Activated CD8-positive, alpha-beta memory T cell treated with anti-CD3 and anti-CD28 coated beads for 48 hours (primary cell): ENCODE results near the gene FIGNL1.

ENCODE experiments used
- DNase-seq, 3 experiments: peaks; one replicate each; pipeline ENCODE4 v3.0.0-alpha.2; 2020; ENCODE audit warnings: low read depth in 2 of 3, low spot score in 2 of 3

The FIGNL1 gene

DNA sequence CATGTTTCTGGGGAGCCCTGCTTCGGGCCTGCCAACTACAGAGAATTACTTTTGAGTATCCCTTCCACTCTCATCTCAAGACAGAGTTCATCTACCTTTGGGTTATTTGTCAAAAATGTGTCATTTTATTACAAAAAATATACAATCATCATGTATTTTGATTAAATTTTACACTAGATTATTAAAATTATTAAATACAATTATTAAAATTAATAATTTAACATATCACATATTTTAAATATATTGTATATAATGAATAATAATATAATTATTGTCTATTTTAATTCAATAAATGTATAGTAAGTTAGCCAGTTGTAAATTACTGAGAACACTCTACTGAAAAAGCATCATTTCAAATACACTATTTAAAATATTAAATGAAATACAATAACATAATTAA lies 50.9 kb downstream of the FIGNL1 start:
- DNase-seq = no peak

DNA sequence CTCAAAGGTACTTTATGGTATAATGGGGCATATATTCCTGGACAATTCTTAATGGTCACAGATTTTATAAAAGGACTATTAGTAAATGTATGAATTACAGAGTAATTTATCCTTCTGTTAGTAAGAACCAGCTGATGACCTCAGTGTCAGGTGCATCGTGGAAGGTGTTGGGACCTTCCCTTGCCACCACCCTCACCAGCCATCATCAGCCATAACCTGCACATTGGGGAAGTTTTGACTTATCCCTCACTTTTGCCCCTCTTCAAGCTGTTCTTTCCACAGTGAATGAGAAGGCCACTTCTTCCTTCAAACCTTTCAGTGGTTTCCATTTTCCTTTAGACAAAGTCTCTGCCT lies 52.2 kb downstream of the FIGNL1 start:
- no peak for DNase-seq

DNA sequence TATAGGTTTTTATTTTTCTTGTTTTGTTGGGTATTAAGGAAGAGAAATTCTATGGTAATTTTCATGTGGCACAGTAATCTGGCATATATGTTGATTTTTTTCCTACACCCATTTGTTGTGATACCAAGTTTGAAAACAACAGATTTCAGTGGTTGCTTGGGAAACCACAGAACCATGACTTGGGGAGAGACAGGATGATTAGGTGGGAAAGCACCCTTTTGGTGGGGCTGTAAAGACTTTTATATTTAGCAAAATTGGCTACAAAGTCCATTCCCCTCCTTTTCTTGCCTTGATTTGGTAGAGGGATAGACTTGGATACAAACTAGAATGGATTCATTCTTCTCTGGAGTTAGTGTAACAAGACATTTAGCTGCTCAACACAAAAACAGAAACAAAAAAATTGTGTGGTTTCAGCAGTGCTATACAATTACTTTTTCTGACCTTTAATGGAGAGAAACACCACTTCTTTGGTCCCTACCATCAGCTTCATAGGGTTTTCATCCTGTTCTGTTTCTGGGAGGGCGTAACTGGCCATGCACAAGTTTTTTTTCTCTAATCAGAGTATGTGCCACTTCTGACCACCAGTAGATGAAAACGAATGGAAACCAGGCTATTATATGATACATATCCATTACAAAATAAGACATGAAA lies 52.7 kb downstream of the FIGNL1 start:
- no peak for DNase-seq

DNA sequence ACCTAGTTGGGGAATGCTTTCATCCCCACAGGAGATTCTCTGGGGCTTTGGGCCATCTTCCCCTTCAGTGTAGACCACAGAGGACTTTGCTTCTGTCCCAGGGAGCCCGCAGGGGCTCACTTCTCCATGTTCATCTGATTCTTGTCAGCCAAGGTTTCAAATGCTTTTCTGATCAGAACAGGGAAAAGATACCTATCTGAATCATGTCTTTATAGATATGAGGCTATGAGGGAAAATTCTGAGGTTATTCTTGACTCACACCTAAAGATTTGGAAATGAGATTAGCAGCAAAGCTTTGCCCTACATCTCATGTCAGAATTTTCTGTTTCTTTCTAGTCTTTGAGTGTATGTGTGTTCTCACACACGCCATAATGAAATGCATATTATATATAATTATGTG lies 53.3 kb downstream of the FIGNL1 start:
- DNase-seq = no peak

DNA sequence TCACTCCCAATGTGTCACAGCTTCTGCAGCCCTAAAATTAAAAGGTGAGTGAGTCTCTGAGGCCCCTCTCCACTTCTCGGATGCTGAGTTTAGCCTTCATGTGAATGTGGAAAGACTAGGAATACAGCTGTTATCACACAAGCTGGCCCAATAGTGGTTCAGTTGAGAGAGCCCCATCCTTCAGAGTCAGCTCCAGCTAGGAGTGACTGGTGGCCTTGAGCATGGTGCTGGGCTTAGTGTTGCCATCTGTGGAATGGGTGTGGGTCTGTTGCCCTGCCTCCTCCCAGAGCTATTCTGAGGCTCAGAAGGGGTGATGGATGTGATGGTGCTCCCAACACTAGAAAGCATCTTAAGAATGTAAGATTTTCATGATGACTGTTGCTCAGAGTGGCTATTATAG lies 55.8 kb downstream of the FIGNL1 start:
- no peak for DNase-seq
